ENCODE data around the gene ARID2. TPM values are rescaled to one million over a fixed set of nuclear protein-coding genes. Genes with fewer than 3 reads are reported as not detected.

The ARID2 gene
- total RNA-seq: 30.2 TPM
- long read RNA-seq, full-length matches to known transcripts: 3 of 15 reads
- long read RNA-seq, partial matches to known transcripts: 11 of 15 reads
- long read RNA-seq, other reads (novel, unspliced or antisense): 1 of 15 reads

GRCh38 chr12:45729233-45730083, at the start of gene ARID2:
TSS of gene ARID2 (plus strand) at chr12:45729706. CDS start at chr12:45729837, 131 bp downstream.
- Histone ChIP-seq H3K4me3 (peak within 1 kb of the TSS; percentile 58), H3K27me3 (no peaks in the 10 kb centered on the region), H3K36me3 (no peaks in the 10 kb centered on the region), H3K4me1 (peaks cover 43% of the 10 kb centered on the region), H3K9me3 (no peaks in the 10 kb centered on the region), H3K27ac (peak within 1 kb of the TSS; percentile 95)
- TF ChIP-seq CTCF (IDR thresholded peaks at IDR 0.05): no peak
- DNase-seq (peak; percentile 88), ATAC-seq (peak; percentile 40)
- intact Hi-C loops (cut with DNase I): no loop called here

GRCh38 chr12:45680362-45680761, 49.1 kb upstream of the ARID2 start:
- Histone ChIP-seq H3K4me3 (no peak overlapping the region), H3K36me3 (no peaks in the 10 kb centered on the region), H3K27ac (no peak overlapping the region), H3K9me3 (no peaks in the 10 kb centered on the region), H3K4me1 (no peaks in the 10 kb centered on the region), H3K27me3 (no peaks in the 10 kb centered on the region)
- intact Hi-C loops (cut with DNase I): no loop called here
- no peak for ATAC-seq
- no peak for DNase-seq
- TF ChIP-seq CTCF (IDR thresholded peaks at IDR 0.05): no peak

GRCh38 chr12:45681465-45681864, 48.0 kb upstream of the ARID2 start:
- Histone ChIP-seq H3K27me3 (no peaks in the 10 kb centered on the region), H3K4me3 (no peak overlapping the region), H3K27ac (no peak overlapping the region), H3K4me1 (no peaks in the 10 kb centered on the region), H3K36me3 (no peaks in the 10 kb centered on the region), H3K9me3 (no peaks in the 10 kb centered on the region)
- intact Hi-C loops (cut with DNase I): no loop called here
- no peak for DNase-seq
- TF ChIP-seq CTCF (IDR thresholded peaks at IDR 0.05): no peak
- ATAC-seq: no peak

- Histone ChIP-seq H3K4me1 (no peaks in the 10 kb centered on the region), H3K36me3 (no peaks in the 10 kb centered on the region), H3K27me3 (no peaks in the 10 kb centered on the region), H3K9me3 (no peaks in the 10 kb centered on the region), H3K27ac (no peak overlapping the region), H3K4me3 (no peak overlapping the region)
- intact Hi-C loops (cut with DNase I): no loop called here
- DNase-seq (no peak), ATAC-seq (no peak)
- TF ChIP-seq CTCF (IDR thresholded peaks at IDR 0.05): no peak
These were observed 43.8 kb upstream of the ARID2 start for GRCh38 chr12:45685680-45686079.

GRCh38 chr12:45687081-45688015, 42.2 kb upstream of the ARID2 start:
- no peak overlapping the region for H3K27ac ChIP-seq
- no peaks in the 10 kb centered on the region for H3K4me1 ChIP-seq
- H3K36me3 ChIP-seq: no peaks in the 10 kb centered on the region
- ATAC-seq (no peak), DNase-seq (no peak)
- no peaks in the 10 kb centered on the region for H3K27me3 ChIP-seq
- intact Hi-C loops (cut with DNase I): no loop called here
- no peak for TF ChIP-seq CTCF (IDR thresholded peaks at IDR 0.05)
- H3K9me3 ChIP-seq: no peaks in the 10 kb centered on the region
- H3K4me3 ChIP-seq: no peak overlapping the region

Data from upper lobe of right lung (tissue), 1 donor.